ENCODE measurements around the gene DIS3L2.

Gene DIS3L2

DNA sequence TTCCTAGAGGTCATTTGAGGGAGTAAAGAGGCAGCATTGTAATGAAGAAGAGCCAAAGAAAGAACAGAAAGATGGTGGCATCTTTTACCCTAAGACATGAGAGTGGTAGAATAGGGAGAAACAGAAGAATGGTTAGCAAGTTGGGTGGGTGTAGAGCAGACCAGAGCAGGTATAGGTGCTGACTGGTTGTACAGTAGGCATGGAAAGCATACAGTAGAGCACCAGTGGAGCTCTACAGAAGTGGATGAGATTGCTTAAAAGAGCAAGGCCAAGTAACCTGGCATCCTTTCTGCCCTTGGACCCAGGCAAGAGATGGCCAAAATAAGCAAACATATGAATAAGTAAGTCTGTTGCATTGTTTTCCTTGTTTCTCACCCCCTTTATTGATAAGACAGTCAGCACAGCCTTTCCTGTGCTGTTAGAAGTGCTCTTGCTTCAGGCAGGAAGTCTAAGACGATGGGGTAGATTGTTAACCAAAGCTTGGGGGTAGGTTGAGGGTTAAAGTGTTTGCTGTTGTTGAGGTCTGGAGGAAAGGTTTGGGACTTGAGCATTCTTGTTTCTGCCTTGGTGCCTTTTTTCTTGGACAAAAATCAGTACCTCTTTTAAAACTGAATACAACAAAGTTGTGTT lies 76.9 kb downstream of the DIS3L2 start:
- Histone ChIP-seq H3K27ac (no peak overlapping the region), H3K36me3 (ENCODE audit: insufficient read depth, low read length) (no peaks in the 10 kb centered on the region; the same call in 1 of the 2 replicates), H3K9ac (ENCODE audit: insufficient read length) (no peak overlapping the region), H3K4me3 (no peak overlapping the region), H3K9me3 (ENCODE audit: low read depth, low read length) (no peaks in the 10 kb centered on the region)
- no peak for DNase-seq (ENCODE audit: low read depth, low spot score)
- TF ChIP-seq FOXP2 (optimal IDR thresholded peaks at IDR 0.05; ENCODE audit: control extremely low read depth, extremely low read length, insufficient read depth) (no peak), EZH2 (IDR thresholded peaks at IDR 0.05) (no peak), POLR2AphosphoS5 (IDR thresholded peaks at IDR 0.05; ENCODE audit: borderline replicate concordance, low read depth, low read length) (no peak)

GRCh38 chr2:232038881-232039485 lies 77.5 kb downstream of the DIS3L2 start:
- H3K4me3 ChIP-seq, result no peak overlapping the region
- TF ChIP-seq FOXP2 (optimal IDR thresholded peaks at IDR 0.05; ENCODE audit: control extremely low read depth, extremely low read length, insufficient read depth) (no peak), POLR2AphosphoS5 (IDR thresholded peaks at IDR 0.05; ENCODE audit: borderline replicate concordance, low read depth, low read length) (no peak), EZH2 (IDR thresholded peaks at IDR 0.05) (no peak)
- no peaks in the 10 kb centered on the region; the same call in 1 of the 2 replicates for H3K36me3 ChIP-seq (ENCODE audit: insufficient read depth, low read length)
- H3K9ac ChIP-seq (ENCODE audit: insufficient read length), result no peak overlapping the region
- H3K27ac ChIP-seq, result no peak overlapping the region
- DNase-seq (ENCODE audit: low read depth, low spot score), result no peak
- no peaks in the 10 kb centered on the region for H3K9me3 ChIP-seq (ENCODE audit: low read depth, low read length)

GRCh38 chr2:232042911-232043574 lies 81.5 kb downstream of the DIS3L2 start:
- TF ChIP-seq FOXP2 (optimal IDR thresholded peaks at IDR 0.05; ENCODE audit: control extremely low read depth, extremely low read length, insufficient read depth) (no peak), EZH2 (IDR thresholded peaks at IDR 0.05) (no peak), POLR2AphosphoS5 (IDR thresholded peaks at IDR 0.05; ENCODE audit: borderline replicate concordance, low read depth, low read length) (no peak)
- Histone ChIP-seq H3K9me3 (ENCODE audit: low read depth, low read length) (no peaks in the 10 kb centered on the region), H3K4me3 (no peak overlapping the region), H3K27ac (no peak overlapping the region), H3K36me3 (ENCODE audit: insufficient read depth, low read length) (no peaks in the 10 kb centered on the region), H3K9ac (ENCODE audit: insufficient read length) (no peak overlapping the region)
- DNase-seq (ENCODE audit: low read depth, low spot score), result no peak

DNA sequence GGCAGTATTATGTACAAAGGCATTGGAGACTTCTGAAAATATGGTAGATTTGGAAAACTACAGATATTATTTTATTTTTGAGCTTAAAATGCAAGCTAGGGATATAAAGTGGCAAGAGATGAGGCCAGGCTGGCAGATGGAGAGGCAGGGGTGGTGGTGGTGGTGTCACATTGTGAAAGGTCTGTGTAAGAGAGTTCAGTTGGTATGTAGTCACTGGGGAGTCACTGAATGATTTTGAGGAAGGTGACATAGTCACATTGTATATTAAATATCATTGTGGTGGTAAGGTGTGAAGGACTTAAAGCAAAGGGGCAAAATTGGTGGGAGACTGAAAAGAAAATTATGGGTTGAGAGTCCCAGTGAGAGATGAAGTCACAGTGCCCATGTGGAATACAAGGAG lies 82.5 kb downstream of the DIS3L2 start:
- Histone ChIP-seq H3K4me3 (no peak overlapping the region), H3K9ac (ENCODE audit: insufficient read length) (no peak overlapping the region), H3K27ac (no peak overlapping the region), H3K36me3 (ENCODE audit: insufficient read depth, low read length) (no peaks in the 10 kb centered on the region), H3K9me3 (ENCODE audit: low read depth, low read length) (no peaks in the 10 kb centered on the region)
- TF ChIP-seq EZH2 (IDR thresholded peaks at IDR 0.05), result no peak
- TF ChIP-seq POLR2AphosphoS5 (IDR thresholded peaks at IDR 0.05; ENCODE audit: borderline replicate concordance, low read depth, low read length), result no peak
- no peak for TF ChIP-seq FOXP2 (optimal IDR thresholded peaks at IDR 0.05; ENCODE audit: control extremely low read depth, extremely low read length, insufficient read depth)
- no peak for DNase-seq (ENCODE audit: low read depth, low spot score)

DNA sequence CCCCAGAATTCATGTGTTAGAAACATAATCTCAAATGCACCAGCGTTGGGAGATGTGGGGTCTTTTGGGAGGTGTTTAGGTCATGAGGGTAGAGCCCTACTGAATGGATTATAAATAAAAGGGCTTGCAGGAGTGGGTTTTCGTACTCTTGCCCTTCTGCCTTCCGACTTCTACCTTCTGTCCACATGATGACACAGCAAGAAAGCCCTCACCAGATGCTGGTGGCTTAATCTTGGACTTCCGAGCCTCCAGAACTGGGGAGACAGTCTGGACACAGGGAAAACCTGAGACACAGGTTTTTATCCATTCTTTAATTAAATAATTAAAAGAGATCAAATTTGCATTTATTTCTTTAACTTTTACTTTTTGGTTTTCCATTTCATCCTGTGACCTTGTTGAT lies 87.8 kb downstream of the DIS3L2 start:
- Histone ChIP-seq H3K9ac (ENCODE audit: insufficient read length) (no peak overlapping the region), H3K4me3 (no peak overlapping the region), H3K36me3 (ENCODE audit: insufficient read depth, low read length) (no peaks in the 10 kb centered on the region), H3K27ac (no peak overlapping the region), H3K9me3 (ENCODE audit: low read depth, low read length) (no peaks in the 10 kb centered on the region)
- no peak for DNase-seq (ENCODE audit: low read depth, low spot score)
- TF ChIP-seq EZH2 (IDR thresholded peaks at IDR 0.05) (no peak), FOXP2 (optimal IDR thresholded peaks at IDR 0.05; ENCODE audit: control extremely low read depth, extremely low read length, insufficient read depth) (no peak), POLR2AphosphoS5 (IDR thresholded peaks at IDR 0.05; ENCODE audit: borderline replicate concordance, low read depth, low read length) (no peak)

DNA sequence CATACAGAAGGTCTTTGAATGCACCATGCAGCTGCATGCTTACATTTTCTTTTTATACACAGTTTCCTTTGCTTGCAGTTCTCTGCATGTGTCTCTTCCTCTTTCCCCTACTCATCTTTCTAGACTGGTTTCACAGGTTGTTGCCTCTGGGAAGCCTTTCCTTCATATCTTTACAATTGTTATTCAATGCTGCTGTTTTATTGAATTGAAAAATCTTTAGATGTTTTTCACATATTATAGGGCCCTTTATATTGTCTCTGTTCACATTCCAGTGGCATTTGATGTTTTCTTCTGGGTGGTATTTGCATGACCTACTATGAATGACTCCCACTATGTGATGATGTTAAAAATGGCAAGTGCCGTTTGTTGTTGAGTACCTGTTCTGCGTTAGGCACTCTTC lies 91.1 kb downstream of the DIS3L2 start:
- Histone ChIP-seq H3K9ac (ENCODE audit: insufficient read length) (no peak overlapping the region), H3K4me3 (no peak overlapping the region), H3K27ac (no peak overlapping the region), H3K9me3 (ENCODE audit: low read depth, low read length) (no peaks in the 10 kb centered on the region), H3K36me3 (ENCODE audit: insufficient read depth, low read length) (no peaks in the 10 kb centered on the region)
- no peak for TF ChIP-seq FOXP2 (optimal IDR thresholded peaks at IDR 0.05; ENCODE audit: control extremely low read depth, extremely low read length, insufficient read depth)
- TF ChIP-seq EZH2 (IDR thresholded peaks at IDR 0.05), result no peak
- TF ChIP-seq POLR2AphosphoS5 (IDR thresholded peaks at IDR 0.05; ENCODE audit: borderline replicate concordance, low read depth, low read length), result no peak
- DNase-seq (ENCODE audit: low read depth, low spot score), result no peak

- TF ChIP-seq POLR2AphosphoS5 (IDR thresholded peaks at IDR 0.05; ENCODE audit: borderline replicate concordance, low read depth, low read length) (no peak), EZH2 (IDR thresholded peaks at IDR 0.05) (no peak), FOXP2 (optimal IDR thresholded peaks at IDR 0.05; ENCODE audit: control extremely low read depth, extremely low read length, insufficient read depth) (no peak)
- no peak for DNase-seq (ENCODE audit: low read depth, low spot score)
- H3K4me3 ChIP-seq, result no peak overlapping the region
These were observed 92.3 kb downstream of the DIS3L2 start for GRCh38 chr2:232053777-232054176.

DNA sequence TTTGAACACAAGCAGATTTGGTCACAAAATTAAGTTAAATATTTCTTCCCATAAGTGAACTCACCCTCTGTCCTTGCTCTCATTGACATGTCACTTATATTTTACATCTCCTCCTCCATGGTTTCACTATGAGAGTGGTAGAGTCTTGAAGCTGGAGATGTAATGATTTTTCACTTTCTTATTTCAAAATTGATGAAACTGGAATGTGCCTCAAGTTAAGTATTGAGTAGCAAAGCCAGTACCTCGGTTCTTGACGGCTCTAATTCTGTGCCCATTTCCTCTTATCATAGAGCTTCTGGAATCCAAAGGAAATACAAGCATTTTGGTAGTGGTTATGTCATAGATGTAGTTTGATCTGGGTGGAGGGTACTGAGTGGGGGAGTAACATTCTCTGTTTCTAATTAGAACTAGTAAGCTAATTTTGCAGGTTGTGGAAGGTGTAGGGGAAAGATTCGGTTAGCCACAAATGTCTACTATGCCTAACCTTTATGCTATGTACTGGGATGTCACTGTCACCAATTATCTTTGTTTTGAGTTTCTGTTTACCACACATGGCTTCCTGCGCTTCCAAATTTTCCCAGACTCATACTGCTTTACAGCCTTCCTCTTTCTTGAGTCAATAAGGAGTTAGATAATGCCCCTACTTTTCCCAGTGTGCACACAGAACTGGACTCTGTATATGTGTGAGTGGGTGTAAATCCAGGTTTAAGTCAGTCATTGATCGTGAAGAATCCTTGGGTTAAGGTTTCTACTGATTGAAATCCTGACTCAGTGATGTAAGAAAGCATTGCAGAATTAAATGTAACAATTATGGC lies 96.8 kb downstream of the DIS3L2 start:
- no peak for DNase-seq (ENCODE audit: low read depth, low spot score)
- TF ChIP-seq FOXP2 (optimal IDR thresholded peaks at IDR 0.05; ENCODE audit: control extremely low read depth, extremely low read length, insufficient read depth) (no peak), EZH2 (IDR thresholded peaks at IDR 0.05) (no peak), POLR2AphosphoS5 (IDR thresholded peaks at IDR 0.05; ENCODE audit: borderline replicate concordance, low read depth, low read length) (no peak)
- Histone ChIP-seq H3K27ac (no peak overlapping the region), H3K36me3 (ENCODE audit: insufficient read depth, low read length) (no peaks in the 10 kb centered on the region), H3K9me3 (ENCODE audit: low read depth, low read length) (no peaks in the 10 kb centered on the region), H3K9ac (ENCODE audit: insufficient read length) (no peak overlapping the region), H3K4me3 (no peak overlapping the region)

More at GRCh38 chr2:232053777-232054176, 92.3 kb downstream of the DIS3L2 start:
- no peaks in the 10 kb centered on the region for H3K36me3 ChIP-seq (ENCODE audit: insufficient read depth, low read length)
- no peak overlapping the region for H3K27ac ChIP-seq
- H3K9ac ChIP-seq (ENCODE audit: insufficient read length), result no peak overlapping the region
- no peaks in the 10 kb centered on the region for H3K9me3 ChIP-seq (ENCODE audit: low read depth, low read length)
